HEK293T (cell line): ENCODE data around the gene MED22.
"Not testable (repeated sequence)": the region's sequence is repeated elsewhere in the genome, so short reads cannot be mapped to it uniquely, and the experiment has no call there.

ENCODE experiments used
- CTCF ChIA-PET: fragments of 350-600 bp; formaldehyde crosslinking; extraction: SDS; loops from one replicate; lab custom pipeline; 2021; ENCODE audit warnings: antibody characterized with exemption, inconsistent platforms; lab: Yijun Ruan, JAX
- POLR2A ChIA-PET: fragments of 350-600 bp; formaldehyde crosslinking; extraction: SDS; loops from one replicate; lab custom pipeline; 2020; ENCODE audit warnings: antibody characterized with exemption, inconsistent platforms; lab: Yijun Ruan, JAX
- DNase-seq: peaks from one replicate; pipeline ENCODE4 v3.0.0; 2012; ENCODE audit warnings: mixed read lengths; ENCODE audit errors: extremely low spot score
- ARNT ChIP-seq: fragments of 450-650 bp; IDR thresholded peaks from 2 replicates; pipeline ENCODE4 v1.6.1; 2017; ENCODE audit warnings: mild to moderate bottlenecking
- BHLHE40 ChIP-seq: fragments of 450-650 bp; IDR thresholded peaks from 2 replicates; pipeline ENCODE4 v1.6.1; 2016; ENCODE audit warnings: mild to moderate bottlenecking, moderate library complexity, borderline replicate concordance
- CTBP1 ChIP-seq: fragments of 450-650 bp; IDR thresholded peaks from 2 replicates; pipeline ENCODE4 v1.6.1; 2016; ENCODE audit warnings: borderline replicate concordance
- ELF4 ChIP-seq: fragments of 450-650 bp; IDR thresholded peaks from 2 replicates; pipeline ENCODE4 v1.6.1; 2017; ENCODE audit warnings: antibody characterized with exemption
- FOXA1 ChIP-seq: fragments of 450-650 bp; IDR thresholded peaks from 2 replicates; pipeline ENCODE4 v1.6.1; 2016; ENCODE audit warnings: mild to moderate bottlenecking
- FOXK2 ChIP-seq: fragments of 450-650 bp; IDR thresholded peaks from 2 replicates; pipeline ENCODE4 v1.6.1; 2016; ENCODE audit warnings: mild to moderate bottlenecking
- FOXM1 ChIP-seq: fragments of 450-650 bp; IDR thresholded peaks from 2 replicates; pipeline ENCODE4 v1.6.1; 2017; ENCODE audit warnings: mild to moderate bottlenecking, borderline replicate concordance
- HDGF ChIP-seq: fragments of 450-650 bp; IDR thresholded peaks from 2 replicates; pipeline ENCODE4 v1.6.1; 2017; ENCODE audit warnings: antibody characterized with exemption, borderline replicate concordance
- L3MBTL2 ChIP-seq: fragments of 450-650 bp; conservative IDR thresholded peaks from 2 replicates; pipeline ENCODE4 v1.6.1; 2016; ENCODE audit warnings: mild to moderate bottlenecking
- LEF1 ChIP-seq: fragments of 450-650 bp; IDR thresholded peaks from 2 replicates; pipeline ENCODE4 v1.6.1; 2017; ENCODE audit warnings: mild to moderate bottlenecking, borderline replicate concordance
- NFRKB ChIP-seq: fragments of 450-650 bp; IDR thresholded peaks from 2 replicates; pipeline ENCODE4 v1.6.1; 2016; ENCODE audit warnings: mild to moderate bottlenecking, moderate library complexity
- SP1 ChIP-seq: fragments of 450-650 bp; IDR thresholded peaks from 2 replicates; pipeline ENCODE4 v1.6.1; 2017
- SUZ12 ChIP-seq: fragments of 450-650 bp; IDR thresholded peaks from 2 replicates; pipeline ENCODE4 v1.6.1; 2016; ENCODE audit warnings: mild to moderate bottlenecking
- TARDBP ChIP-seq: fragments of 450-650 bp; IDR thresholded peaks from 2 replicates; pipeline ENCODE4 v1.6.1; 2016
- ZNF384 ChIP-seq: fragments of 450-650 bp; IDR thresholded peaks from 2 replicates; pipeline ENCODE4 v1.6.1; 2016
- TF ChIP-seq, protein P1 (sequence below): fragments of 450-650 bp; IDR thresholded peaks from 2 replicates; pipeline ENCODE4 v1.6.1; 2016

The MED22 gene

DNA sequence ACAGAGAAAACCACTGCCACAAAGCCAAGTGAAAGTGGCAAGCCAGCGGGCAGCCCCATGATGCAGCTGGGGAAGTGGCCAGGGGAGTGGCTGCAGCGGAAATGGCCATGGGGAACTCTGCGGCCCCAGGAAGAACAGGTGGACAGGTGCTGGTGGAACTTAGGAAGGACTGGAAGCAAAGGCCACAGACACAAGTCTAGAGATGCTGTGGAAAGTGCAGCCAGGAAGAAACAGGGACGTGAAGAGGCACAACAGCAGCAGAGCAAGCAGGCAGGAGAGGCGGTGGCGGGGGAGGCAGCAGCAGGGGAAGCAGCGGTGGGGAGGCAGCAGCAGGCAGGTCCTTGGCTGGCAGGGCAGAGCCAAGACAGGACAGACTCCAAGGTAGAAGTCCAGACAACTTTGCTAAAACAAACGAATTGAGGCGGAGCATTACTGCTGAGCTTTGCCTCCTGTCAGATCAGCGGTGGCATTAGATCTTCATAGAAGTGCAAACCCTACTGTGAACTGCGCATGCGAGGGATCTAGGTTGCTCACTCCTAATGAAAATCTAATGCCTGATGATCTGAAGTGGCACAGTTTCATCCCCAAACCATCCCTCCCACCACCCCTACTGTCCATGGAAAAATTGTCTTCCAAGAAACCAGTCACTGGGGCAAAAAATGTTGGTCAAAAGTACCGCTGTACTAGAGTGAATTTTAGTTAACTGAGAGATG lies 23.8 kb downstream of the MED22 start:
- no peak for TF ChIP-seq CTBP1
- DNase-seq, result no peak
- CTCF ChIA-PET, result no interaction called here
- POLR2A ChIA-PET, result no interaction called here

DNA sequence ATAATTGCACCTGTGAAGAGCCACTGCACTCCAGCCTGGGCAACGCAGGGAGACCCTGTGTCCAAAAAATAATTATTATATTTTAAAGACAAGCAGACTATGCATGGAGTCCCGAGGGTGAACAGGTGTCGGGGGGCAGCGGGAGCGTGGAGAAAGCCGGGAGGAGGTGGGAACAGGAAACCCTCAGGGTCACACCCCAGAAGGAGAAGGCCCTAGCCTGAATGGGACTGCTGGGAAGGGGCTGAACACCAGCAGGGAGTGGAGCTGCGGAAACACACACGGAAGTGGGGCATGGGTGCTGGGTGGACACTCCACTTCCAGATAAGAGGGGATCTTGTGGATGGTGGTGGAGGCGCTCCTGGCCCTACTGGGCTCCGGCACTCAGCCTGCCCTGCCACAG lies 24.7 kb downstream of the MED22 start:
- POLR2A ChIA-PET, result no interaction called here
- no peak for TF ChIP-seq SP1
- no peak for TF ChIP-seq L3MBTL2
- TF ChIP-seq ELF4, result no peak
- TF ChIP-seq HDGF, result no peak
- no peak for TF ChIP-seq FOXM1
- no peak for TF ChIP-seq CTBP1
- TF ChIP-seq LEF1, result no peak
- no peak for TF ChIP-seq TARDBP
- no peak for TF ChIP-seq SUZ12
- no peak for TF ChIP-seq FOXA1
- TF ChIP-seq NFRKB, result no peak
- no peak for TF ChIP-seq BHLHE40
- TF ChIP-seq FOXK2, result no peak
- TF ChIP-seq ZNF384, result no peak
- TF ChIP-seq, protein P1, sequence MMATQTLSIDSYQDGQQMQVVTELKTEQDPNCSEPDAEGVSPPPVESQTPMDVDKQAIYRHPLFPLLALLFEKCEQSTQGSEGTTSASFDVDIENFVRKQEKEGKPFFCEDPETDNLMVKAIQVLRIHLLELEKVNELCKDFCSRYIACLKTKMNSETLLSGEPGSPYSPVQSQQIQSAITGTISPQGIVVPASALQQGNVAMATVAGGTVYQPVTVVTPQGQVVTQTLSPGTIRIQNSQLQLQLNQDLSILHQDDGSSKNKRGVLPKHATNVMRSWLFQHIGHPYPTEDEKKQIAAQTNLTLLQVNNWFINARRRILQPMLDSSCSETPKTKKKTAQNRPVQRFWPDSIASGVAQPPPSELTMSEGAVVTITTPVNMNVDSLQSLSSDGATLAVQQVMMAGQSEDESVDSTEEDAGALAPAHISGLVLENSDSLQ, result no peak
- no peak for TF ChIP-seq ARNT
- no peak for DNase-seq
- CTCF ChIA-PET, result no interaction called here

DNA sequence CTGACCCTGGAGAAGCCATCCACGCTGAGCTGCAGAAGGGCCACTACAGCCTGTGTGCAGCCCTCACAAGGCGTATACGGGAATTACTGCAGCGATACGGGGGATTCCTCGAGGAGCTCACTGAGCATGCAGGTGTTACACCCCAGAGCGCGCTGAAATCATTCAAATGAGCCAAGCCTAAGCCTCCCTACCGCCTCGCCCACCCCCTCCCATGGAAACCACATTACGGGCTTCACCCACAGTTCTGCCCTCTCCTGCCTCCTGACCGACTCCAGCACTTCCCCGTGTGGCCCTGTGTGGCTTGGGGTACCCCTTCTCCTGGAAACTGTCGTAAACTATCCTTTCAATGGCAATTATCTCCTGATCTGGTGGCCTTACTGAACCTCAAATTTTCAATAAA lies 25.2 kb downstream of the MED22 start:
- DNase-seq, result no peak
- ChIA-PET CTCF (interaction anchor here (0.7 kb wide), 1 partner anchor 104 kb away, joined by 3 read pairs; no protein-coding TSS in a partner anchor), POLR2A (no interaction called here)
- TF ChIP-seq SP1 (no peak), FOXM1 (no peak), TARDBP (no peak), BHLHE40 (no peak), FOXK2 (no peak), FOXA1 (no peak), CTBP1 (no peak), HDGF (no peak), ELF4 (no peak), LEF1 (no peak), NFRKB (no peak)

DNA sequence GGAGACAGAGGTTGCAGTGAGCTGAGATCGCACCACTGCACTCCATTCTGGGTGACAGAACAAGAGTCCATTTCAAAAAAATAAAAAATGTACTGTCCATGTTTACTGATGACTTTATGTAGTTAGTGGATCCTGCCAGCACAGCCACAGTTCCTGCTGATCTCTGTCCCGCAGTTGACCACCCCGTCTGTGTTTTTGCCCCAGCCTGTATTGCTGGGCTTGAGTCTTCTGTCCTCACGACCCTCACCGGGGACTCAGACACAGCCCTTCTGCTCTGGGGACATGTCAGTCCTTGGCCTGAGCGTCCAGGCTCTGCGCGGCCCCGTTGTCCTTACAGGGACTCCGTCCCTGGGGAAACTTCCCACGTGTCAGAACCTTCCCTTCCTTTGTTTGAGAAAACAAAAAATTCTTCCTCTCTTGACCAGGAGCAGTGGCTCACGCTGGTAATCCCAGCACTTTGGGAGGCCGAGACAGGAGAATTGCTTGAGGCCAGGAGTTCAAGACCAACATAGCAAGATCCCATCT lies 26.5 kb downstream of the MED22 start:
- TF ChIP-seq, protein P1, result no peak
- TF ChIP-seq ELF4 (no peak), SUZ12 (no peak)
- POLR2A ChIA-PET, result no interaction called here
- DNase-seq, result no peak
- CTCF ChIA-PET, result no interaction called here

- CTCF ChIA-PET, result no interaction called here
- POLR2A ChIA-PET, result no interaction called here
- DNase-seq, result no peak
- TF ChIP-seq ELF4, result no peak
- no peak for TF ChIP-seq CTBP1
- no peak for TF ChIP-seq NFRKB
- no peak for TF ChIP-seq FOXM1
- no peak for TF ChIP-seq BHLHE40
- no peak for TF ChIP-seq HDGF
These were observed 27.5 kb downstream of the MED22 start for GRCh38 chr9:133320421-133320881.

DNA sequence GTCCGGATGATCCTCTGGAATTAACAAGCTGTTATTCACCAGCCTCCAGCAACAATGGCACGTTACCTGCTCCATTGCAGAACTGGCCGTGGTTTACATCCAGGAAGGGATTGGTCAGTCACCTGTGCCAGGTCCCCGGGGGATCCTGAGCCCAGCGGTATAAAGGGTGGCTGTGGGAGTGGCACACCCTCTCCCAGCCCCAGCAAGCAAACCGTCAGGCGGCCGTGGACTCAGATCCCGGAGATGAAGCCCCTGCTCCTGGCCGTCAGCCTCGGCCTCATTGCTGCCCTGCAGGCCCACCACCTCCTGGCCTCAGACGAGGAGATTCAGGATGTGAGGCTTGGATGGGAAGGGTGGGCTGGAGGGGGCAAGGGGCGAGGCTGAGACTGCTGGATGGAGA lies 30.4 kb downstream of the MED22 start:
- CTCF ChIA-PET, DNase-seq, POLR2A ChIA-PET: not testable (repeated sequence)

DNA sequence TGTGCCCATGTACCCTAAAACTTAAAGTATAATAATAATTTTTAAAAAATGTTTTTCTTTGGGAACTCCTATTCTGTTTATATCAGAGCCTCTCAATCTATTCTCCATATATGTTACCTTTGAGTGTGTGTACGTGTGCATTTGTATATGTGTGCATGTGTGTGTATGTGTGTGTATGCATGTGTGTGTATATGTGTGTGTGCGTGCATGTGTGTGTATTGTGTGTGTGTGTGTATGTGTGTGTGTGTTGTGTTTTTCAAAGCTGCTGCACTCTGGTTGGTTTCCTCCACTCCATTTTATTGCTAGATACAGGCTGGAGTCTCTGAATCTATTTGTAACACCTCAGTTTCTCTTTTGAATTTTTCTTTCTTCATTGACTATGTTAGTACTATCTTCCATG lies 31.9 kb downstream of the MED22 start:
- ChIA-PET POLR2A (no interaction called here), CTCF (no interaction called here)
- DNase-seq, result no peak
- TF ChIP-seq ELF4, result no peak
- TF ChIP-seq ZNF384, result no peak
- TF ChIP-seq CTBP1, result no peak
- TF ChIP-seq NFRKB, result no peak
- no peak for TF ChIP-seq FOXM1
- TF ChIP-seq HDGF, result no peak
- TF ChIP-seq LEF1, result no peak
- TF ChIP-seq FOXK2, result no peak
- no peak for TF ChIP-seq FOXA1
- no peak for TF ChIP-seq SP1
- TF ChIP-seq L3MBTL2, result no peak
